H54 (cell line): Measurements from ENCODE around the gene ZNRF4.
"Not testable (repeated sequence)": the region's sequence is repeated elsewhere in the genome, so short reads cannot be mapped to it uniquely, and the experiment has no call there.

ENCODE experiments used
- DNase-seq: peaks from one replicate; pipeline ENCODE4 v3.0.0; 2011; ENCODE audit warnings: low spot score, mixed read lengths; ENCODE audit not compliant: insufficient read length
- FAIRE-seq: peaks from 3 replicates; lab custom pipeline; 2011; peaks lifted over from hg19 to GRCh38; lab: Jason Lieb, UNC
- POLR2A ChIP-seq: IDR thresholded peaks from 2 replicates; pipeline ENCODE4 v1.6.1; 2011; ENCODE audit warnings: low read depth, mild to moderate bottlenecking, low read length

Gene ZNRF4

DNA sequence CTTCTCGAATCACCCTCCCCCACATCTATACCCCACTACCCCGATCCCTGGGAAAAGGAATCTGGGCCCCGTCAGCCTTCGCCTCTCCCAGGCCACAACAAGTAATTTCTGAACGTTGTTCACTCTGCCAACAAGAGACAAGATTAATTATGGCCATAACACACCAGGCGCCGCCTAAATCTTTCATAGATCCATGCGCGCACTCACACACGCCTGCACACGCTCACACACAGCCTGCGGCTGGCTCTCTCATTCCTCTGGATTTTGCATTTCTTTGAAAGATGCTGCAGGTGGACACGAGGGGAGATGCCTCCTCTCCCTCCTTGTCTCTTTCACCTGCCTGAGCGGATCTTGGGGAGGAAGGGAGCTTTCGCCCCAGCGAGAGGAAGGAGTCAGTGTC lies 17.1 kb downstream of the ZNRF4 start:
- no peak for TF ChIP-seq POLR2A
- FAIRE-seq = no peak
- no peak for DNase-seq

- no peak for FAIRE-seq
- no peak for DNase-seq
- TF ChIP-seq POLR2A = no peak
Observed at GRCh38 chr19:5473646-5474045, 18.4 kb downstream of the ZNRF4 start.

- FAIRE-seq (no peak), DNase-seq (no peak)
- TF ChIP-seq POLR2A = no peak
Observed at GRCh38 chr19:5477451-5478215, 22.4 kb downstream of the ZNRF4 start.

- FAIRE-seq = no peak
- no peak for TF ChIP-seq POLR2A
Observed at GRCh38 chr19:5478241-5478924, 23.2 kb downstream of the ZNRF4 start.

GRCh38 chr19:5478925-5479588 lies 23.8 kb downstream of the ZNRF4 start:
- DNase-seq (no peak), FAIRE-seq (no peak)
- TF ChIP-seq POLR2A = no peak

More at GRCh38 chr19:5478241-5478924, 23.2 kb downstream of the ZNRF4 start:
- no peak for DNase-seq

- DNase-seq = no peak
- no peak for TF ChIP-seq POLR2A
- no peak for FAIRE-seq
Observed at GRCh38 chr19:5479958-5480357, 24.7 kb downstream of the ZNRF4 start.

GRCh38 chr19:5480427-5480836 lies 25.2 kb downstream of the ZNRF4 start:
- TF ChIP-seq POLR2A = no peak
- FAIRE-seq = no peak
- DNase-seq = peak; percentile 69

GRCh38 chr19:5481957-5482356 lies 26.7 kb downstream of the ZNRF4 start:
- TF ChIP-seq POLR2A = no peak
- no peak for DNase-seq
- no peak for FAIRE-seq

DNA sequence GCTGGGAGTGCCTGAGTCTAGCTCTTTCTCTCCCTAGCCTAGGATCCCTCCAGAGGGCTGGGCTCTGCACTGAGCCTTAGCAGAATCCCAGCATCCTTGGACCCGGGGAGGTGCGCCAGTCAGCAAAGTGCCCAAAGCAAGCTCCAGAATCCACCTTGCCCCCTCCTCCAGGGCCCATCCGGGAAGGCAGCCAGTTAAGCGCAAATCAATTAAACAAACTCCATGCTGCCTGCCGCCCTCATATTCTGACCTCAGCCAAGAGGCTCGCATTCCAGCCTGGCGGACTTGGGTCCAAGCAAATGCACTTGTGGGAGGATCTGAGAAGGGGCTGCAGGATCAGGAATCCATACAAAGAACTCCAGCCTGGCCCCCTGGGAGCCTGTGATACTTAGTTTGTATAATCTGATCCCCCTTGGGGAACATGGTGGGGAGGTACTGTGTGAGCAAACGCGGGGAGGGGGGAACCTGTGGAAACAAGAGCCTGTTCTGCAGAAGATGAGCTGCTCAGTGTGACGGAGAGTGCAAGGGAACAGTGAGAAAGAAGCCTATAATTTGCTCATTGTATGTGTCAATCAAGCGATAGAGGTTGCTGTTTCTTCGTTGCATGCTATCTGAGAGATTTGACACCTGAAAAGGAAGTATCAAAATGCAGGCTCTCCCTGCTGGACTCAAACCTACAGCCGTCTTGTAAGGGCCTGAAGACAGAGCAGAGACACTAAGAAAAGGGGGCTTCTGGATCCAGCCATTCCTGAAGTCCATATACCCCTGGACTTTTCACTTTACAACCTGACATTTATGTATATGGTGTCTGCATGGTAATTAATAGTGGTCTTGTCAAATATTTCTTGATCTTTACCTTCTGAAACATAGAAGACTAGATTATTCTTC lies 29.4 kb downstream of the ZNRF4 start:
- TF ChIP-seq POLR2A = no peak
- FAIRE-seq (no peak), DNase-seq (no peak)

- FAIRE-seq (no peak), DNase-seq (no peak)
- TF ChIP-seq POLR2A = no peak
Observed at GRCh38 chr19:5485286-5485636, 30.0 kb downstream of the ZNRF4 start.

DNA sequence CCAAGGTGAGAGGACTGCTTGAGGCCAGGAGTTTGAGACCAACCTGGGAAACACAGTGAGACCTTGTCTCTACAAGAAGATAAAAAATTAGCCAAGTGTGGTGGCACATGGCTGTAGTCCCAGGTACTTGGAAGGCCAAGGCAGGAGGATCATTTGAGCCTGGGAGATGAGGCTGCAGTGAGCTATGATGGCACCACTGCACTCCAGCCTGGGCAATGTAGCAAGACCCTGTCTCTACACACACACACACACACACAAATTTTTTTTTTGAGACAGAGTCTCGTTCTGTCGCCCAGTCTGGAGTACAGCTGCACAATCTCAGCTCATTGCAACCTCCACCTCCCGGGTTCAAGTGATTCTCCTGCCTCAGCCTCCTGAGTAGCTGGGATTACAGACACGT lies 30.4 kb downstream of the ZNRF4 start:
- not testable (repeated sequence) for FAIRE-seq, DNase-seq

GRCh38 chr19:5487222-5487621 lies 32.0 kb downstream of the ZNRF4 start:
- no peak for TF ChIP-seq POLR2A
- FAIRE-seq = no peak
- no peak for DNase-seq

GRCh38 chr19:5489551-5489950 lies 34.3 kb downstream of the ZNRF4 start:
- no peak for TF ChIP-seq POLR2A
- FAIRE-seq = no peak

More at GRCh38 chr19:5489551-5489950, 34.3 kb downstream of the ZNRF4 start:
- DNase-seq = no peak
